GM12878 (cell line): ENCODE results near the gene PPP1R1B. TPM values are rescaled to one million over a fixed set of nuclear protein-coding genes. Genes with fewer than 3 reads are reported as not detected.
A peak's percentile ranks its signal among the peaks of the same experiment; 100 is the strongest.

Experiments
- ATAC-seq: fragments of 200-7000 bp; cut with Tn5 transposase; 3 replicates; pipeline ENCODE4 v1.9.1; 2020; ENCODE audit warnings: mild to moderate bottlenecking, moderate library complexity
- BruUV-seq: library from RNA; stranded (reverse); fragments of 400-500 nt; replicated peaks from 2 replicates; lab custom pipeline; 2021; lab: Mats Ljungman, UMichigan
- CTCF ChIA-PET: fragments of 300-600 bp; sonication (Branson Sonifier 250); formaldehyde crosslinking; extraction: SDS; loops from one replicate; lab custom pipeline; 2021; ENCODE audit warnings: inconsistent platforms; lab: Yijun Ruan, JAX
- POLR2A ChIA-PET: fragments of 350-600 bp; formaldehyde crosslinking; extraction: SDS; loops from one replicate; lab custom pipeline; 2021; ENCODE audit warnings: inconsistent platforms; lab: Charles Lee
- RAD21 ChIA-PET: fragments of 300-600 bp; sonication (Branson Sonifier 250); formaldehyde crosslinking; loops from one replicate; lab custom pipeline; 2023; ENCODE audit warnings: antibody characterized with exemption; ENCODE audit not compliant: unreplicated experiment; lab: Charles Lee
- SMC1A ChIA-PET: fragments of 300-600 bp; sonication (Branson Sonifier 250); formaldehyde crosslinking; loops from one replicate; lab custom pipeline; 2023; ENCODE audit not compliant: unreplicated experiment, uncharacterized antibody; lab: Charles Lee
- DNase-seq: peaks from one replicate; pipeline ENCODE4 v3.0.0-alpha.2; 2011; ENCODE audit warnings: low read depth, low spot score
- FAIRE-seq: peaks from 3 replicates; lab custom pipeline; 2011; peaks lifted over from hg19 to GRCh38; lab: Jason Lieb, UNC
- H2AFZ ChIP-seq: 2 replicates; pipeline ENCODE4 v1.6.0; 2011; ENCODE audit warnings: low read depth, low read length, control low read depth; ENCODE audit not compliant: control insufficient read depth
- H3K27ac ChIP-seq: 2 replicates; pipeline ENCODE4 v1.5.1; 2011; ENCODE audit warnings: control low read depth; ENCODE audit not compliant: control insufficient read depth, insufficient read depth
- H3K27me3 ChIP-seq, 2 experiments: replicated peaks in 1 of 2; 2 replicates each; pipeline versions ENCODE4 v1.6.0 to v1.6.1; 2011; ENCODE audit warnings: low read length in 1 of 2; ENCODE audit not compliant: control insufficient read depth in 2 of 2, insufficient read depth in 2 of 2
- H3K36me3 ChIP-seq, 2 experiments: 2 replicates each; pipeline ENCODE4 v1.5.1; 2011; ENCODE audit warnings: low read length in 1 of 2; ENCODE audit not compliant: control insufficient read depth in 2 of 2, insufficient read depth in 2 of 2
- H3K4me1 ChIP-seq: 2 replicates; pipeline ENCODE4 v1.6.1; 2011; ENCODE audit warnings: mild to moderate bottlenecking, low read length, moderate library complexity, mixed read lengths; ENCODE audit not compliant: control insufficient read depth, insufficient read depth
- H3K4me2 ChIP-seq: 2 replicates; pipeline ENCODE4 v1.6.0; 2011; ENCODE audit warnings: control low read depth; ENCODE audit not compliant: control insufficient read depth, insufficient read depth
- H3K4me3 ChIP-seq: fragments of 200-600 bp; sonication (generic); 2 replicates; pipeline ENCODE4 v1.5.1; 2016
- H3K79me2 ChIP-seq: 2 replicates; pipeline ENCODE4 v1.6.0; 2011; ENCODE audit warnings: low read length; ENCODE audit not compliant: control insufficient read depth, insufficient read depth
- H3K9ac ChIP-seq: 2 replicates; pipeline ENCODE4 v1.8.0; 2011; ENCODE audit warnings: low read length, control low read depth, mixed read lengths; ENCODE audit not compliant: control insufficient read depth, insufficient read depth
- H3K9me3 ChIP-seq: replicated peaks from 3 replicates; pipeline ENCODE4 v1.5.1; 2011; ENCODE audit warnings: mild to moderate bottlenecking, low read length; ENCODE audit not compliant: control insufficient read depth, insufficient read depth
- H4K20me1 ChIP-seq: 2 replicates; pipeline ENCODE4 v1.6.0; 2011; ENCODE audit not compliant: control insufficient read depth, insufficient read depth
- EP300 ChIP-seq, 2 experiments: fragments of 150-350 bp in 1 of 2; IDR thresholded peaks; 2 replicates each; pipeline ENCODE4 v1.6.1; 2011 to 2012; ENCODE audit warnings: low read depth in 2 of 2, low read length in 2 of 2, borderline replicate concordance in 1 of 2, improper control_type of control experiment in 1 of 2, inconsistent platforms in 1 of 2; ENCODE audit not compliant: control insufficient read depth in 1 of 2
- HSF1 ChIP-seq: fragments of 150-350 bp; IDR thresholded peaks from 2 replicates; pipeline ENCODE4 v1.6.1; 2014; ENCODE audit warnings: mild to moderate bottlenecking, low read depth, low read length
- IKZF1 ChIP-seq: fragments of 450-650 bp; conservative IDR thresholded peaks from 2 replicates; pipeline ENCODE4 v1.6.1; 2017; ENCODE audit warnings: antibody characterized with exemption, mild to moderate bottlenecking
- MYB ChIP-seq: fragments of 150-350 bp; IDR thresholded peaks from 2 replicates; pipeline ENCODE4 v1.6.1; 2014; ENCODE audit warnings: mild to moderate bottlenecking, low read depth, low read length, borderline replicate concordance
- NFIC ChIP-seq: IDR thresholded peaks from 2 replicates; pipeline ENCODE4 v1.6.1; 2012; ENCODE audit warnings: low read depth, mild to moderate bottlenecking, inconsistent platforms, low read length, moderate library complexity
- RELA ChIP-seq: fragments of 450-650 bp; IDR thresholded peaks from 2 replicates; pipeline ENCODE4 v1.8.0; 2014; ENCODE audit warnings: borderline replicate concordance; ENCODE audit not compliant: partially characterized antibody
- SMAD1 ChIP-seq: fragments of 450-650 bp; IDR thresholded peaks from 2 replicates; pipeline ENCODE4 v1.6.1; 2018; ENCODE audit warnings: mild to moderate bottlenecking, low read depth; ENCODE audit not compliant: partially characterized antibody
- SRF ChIP-seq, 2 experiments: IDR thresholded peaks; 2 replicates each; pipeline ENCODE4 v1.6.1; 2011; ENCODE audit warnings: low read depth in 2 of 2, low read length in 2 of 2, mild to moderate bottlenecking in 1 of 2, moderate library complexity in 1 of 2
- TCF3 ChIP-seq: IDR thresholded peaks from 2 replicates; pipeline ENCODE4 v1.6.1; 2012; ENCODE audit warnings: low read depth, mild to moderate bottlenecking, low read length, borderline replicate concordance; ENCODE audit not compliant: insufficient read depth
- USF1 ChIP-seq: IDR thresholded peaks from 2 replicates; pipeline ENCODE4 v1.6.1; 2011; ENCODE audit warnings: borderline replicate concordance, low read depth, mild to moderate bottlenecking, moderate library complexity, mixed read lengths, low read length; ENCODE audit not compliant: insufficient read depth; ENCODE audit errors: extremely low read length
- ZNF217 ChIP-seq: fragments of 450-650 bp; IDR thresholded peaks from 2 replicates; pipeline ENCODE4 v1.6.1; 2017; ENCODE audit warnings: antibody characterized with exemption, mild to moderate bottlenecking
- WGBS: methylation state at CpG from one replicate; pipeline ENCODE4 v1.1.6; 2016; ENCODE audit warnings: low lambda C conversion rate; ENCODE audit not compliant: insufficient replicate concordance, insufficient coverage; ENCODE audit errors: missing lambda C conversion rate; 5-methylcytosine and 5-hydroxymethylcytosine counted together
- in situ Hi-C: fragments of 300-500 bp; cut with MboI; formaldehyde crosslinking; loops from 9 replicates; pipeline ENCODE4 v1.14.3; 2018; ENCODE audit warnings: mixed read lengths
- intact Hi-C: fragments of 100-400 bp; cut with micrococcal nuclease; formaldehyde crosslinking; loops from one replicate; pipeline ENCODE4 v1.14.2; 2022; ENCODE audit not compliant: unreplicated experiment
- polyA plus RNA-seq, 11 experiments: library from polyadenylated mRNA; depleted of rRNA in 4 of 11; unstranded in 6 of 11; stranded (reverse) in 5 of 11; fragments of >200 nt; fragmentation: Nextera tagmentation in 4 of 11; fragmentation: Illumina TruSeq in 1 of 11; extraction: Ambion mirVana in 4 of 11; extraction: Trizol in 1 of 11; gene quantifications; 1 replicate in 1 of 11; 2 replicates in 10 of 11; pipeline versions ENCODE4 v1.2.1 to v1.2.3, GENCODE V29; 2011 to 2016; ENCODE audit warnings: inconsistent platforms in 2 of 11, missing spikeins in 2 of 11, low read depth in 1 of 11
- total RNA-seq, 4 experiments: library from RNA; depleted of rRNA in 3 of 4; stranded (reverse); fragments of >200 nt in 3 of 4; fragmentation: Illumina TruSeq in 1 of 4; extraction: Trizol in 1 of 4; gene quantifications; 2 replicates each; pipeline versions ENCODE4 v1.2.1 to v1.2.3, GENCODE V29; 2013 to 2021

Gene PPP1R1B
- total and polyA plus RNA-seq, 10 of the 15 experiments (the other 5 are each of a cell fraction or from before 2014, with no cell fraction given) = 0.08 TPM; not detected in 9

GRCh38 chr17:39636587-39636926 lies 9.8 kb downstream of the PPP1R1B start:
- Histone ChIP-seq H3K27me3 (no peaks in the 10 kb centered on the region), H3K9me3 (no peaks in the 10 kb centered on the region), H3K4me3 (peak overlapping the region; percentile 100), H3K36me3 (no peaks in the 10 kb centered on the region), H4K20me1 (peaks cover 3% of the 10 kb centered on the region; the same call in 1 of the 2 replicates), H3K4me1 (peaks cover 20% of the 10 kb centered on the region), H2AFZ (peak overlapping the region; percentile 93), H3K9ac (peak overlapping the region; percentile 92), H3K4me2 (peak overlapping the region; percentile 94), H3K79me2 (peaks cover 34% of the 10 kb centered on the region), H3K27ac (peak overlapping the region; percentile 90)
- POLR2A ChIA-PET = interaction anchor here (0.6 kb wide), 1 partner anchor 279 kb away, joined by 3 read pairs; no protein-coding TSS in a partner anchor
- in situ Hi-C loops = no loop called here
- RAD21 ChIA-PET = interaction anchor here (0.6 kb wide), 1 partner anchor 9 kb away, joined by 3 read pairs; no protein-coding TSS in a partner anchor
- WGBS = 26% methylated on average over 6 of the region's 6 CpGs
- SMC1A ChIA-PET = interaction anchor here (2.2 kb wide), 1 partner anchor 13 kb away, joined by 6 read pairs; no protein-coding TSS in a partner anchor
- ATAC-seq (peak; percentile 19), FAIRE-seq (peak; percentile 61), DNase-seq (no peak)
- BruUV-seq = TSS peak; percentile 94
- CTCF ChIA-PET = interaction anchor here (1.8 to 15.5 kb wide), 3 partner anchors 15 to 95 kb away, joined by 4 to 225 read pairs (median 63); no protein-coding TSS in a partner anchor
- peak; percentile 41 for TF ChIP-seq SMAD1
- TF ChIP-seq EP300 (IDR thresholded peaks at IDR 0.05; ENCODE audit: borderline replicate concordance in 1 of 2, control insufficient read depth in 1 of 2, low read depth in 2 of 2, low read length in 2 of 2) = no peak
- intact Hi-C loops = loop anchor here (5.0 kb wide), 1 partner anchor 116 kb away; no protein-coding TSS in a partner anchor

- H3K9ac ChIP-seq = peak within 1 kb of the TSS; percentile 92
- RAD21 ChIA-PET = interaction anchor here (0.6 kb wide), 1 partner anchor 9 kb away, joined by 3 read pairs; no protein-coding TSS in a partner anchor
- ATAC-seq (peak; percentile 97), FAIRE-seq (peak; percentile 44), DNase-seq (no peak)
- peaks cover 20% of the 10 kb centered on the region for H3K4me1 ChIP-seq
- H3K4me2 ChIP-seq = peak within 1 kb of the TSS; percentile 94
- peaks cover 3% of the 10 kb centered on the region; the same call in 1 of the 2 replicates for H4K20me1 ChIP-seq
- no peaks in the 10 kb centered on the region for H3K9me3 ChIP-seq
- H3K36me3 ChIP-seq = no peaks in the 10 kb centered on the region
- POLR2A ChIA-PET = interaction anchor here (0.6 to 1.2 kb wide), 3 partner anchors 51 to 278 kb away, joined by 3 read pairs; partner anchors contain the start of gene PGAP3
- H2AFZ ChIP-seq = peak within 1 kb of the TSS; percentile 93
- in situ Hi-C loops (no loop called here), intact Hi-C loops (loop anchor here (5.0 kb wide), 1 partner anchor 115 kb away; no protein-coding TSS in a partner anchor)
- peaks cover 36% of the 10 kb centered on the region for H3K79me2 ChIP-seq
- H3K27ac ChIP-seq = peak within 1 kb of the TSS; percentile 90
- CTCF ChIA-PET = interaction anchor here (0.7 to 15.5 kb wide), 7 partner anchors 15 to 224 kb away, joined by 3 to 225 read pairs (median 3); no protein-coding TSS in a partner anchor
- SMC1A ChIA-PET = interaction anchor here (0.9 to 2.2 kb wide), 4 partner anchors 14 to 34 kb away, joined by 3 to 6 read pairs (median 3); no protein-coding TSS in a partner anchor
- H3K27me3 ChIP-seq = no peaks in the 10 kb centered on the region
- no TSS peak for BruUV-seq
- peak within 1 kb of the TSS; percentile 100 for H3K4me3 ChIP-seq
- 1% methylated on average over 68 of the region's 69 CpGs for whole genome bisulfite sequencing
- TF ChIP-seq USF1 = no peak
- TF ChIP-seq HSF1 = no peak
- no peak for TF ChIP-seq NFIC
- TF ChIP-seq SRF (IDR thresholded peaks at IDR 0.05; ENCODE audit: low read depth in 2 of 2, low read length in 2 of 2) = peak in 1 of 2 experiments; percentile 71; a peak in 1 of 4 replicates
- TF ChIP-seq TCF3 = peak; percentile 58; the same call in 1 of the 2 replicates
- no peak for TF ChIP-seq ZNF217
- TF ChIP-seq IKZF1 = peak; percentile 89
- peak; percentile 77 for TF ChIP-seq RELA
- TF ChIP-seq MYB = no peak
Observed at GRCh38 chr17:39636927-39637736, 10.4 kb downstream of the PPP1R1B start, which contains the start of gene STARD3. Gene STARD3, plus strand, starts transcription at chr17:39637144. Its CDS starts 16,388 bp downstream, at chr17:39653532.
